NCI-H82 treated with DMSO at 0.1 percent for 48 hours (cell line): Measurements from ENCODE around the gene GLCE.

Experiments
- DNase-seq: peaks from one replicate; lab custom pipeline; 2025; ENCODE audit not compliant: unreplicated experiment; lab: John Stamatoyannopoulos, UW

The GLCE gene

DNA sequence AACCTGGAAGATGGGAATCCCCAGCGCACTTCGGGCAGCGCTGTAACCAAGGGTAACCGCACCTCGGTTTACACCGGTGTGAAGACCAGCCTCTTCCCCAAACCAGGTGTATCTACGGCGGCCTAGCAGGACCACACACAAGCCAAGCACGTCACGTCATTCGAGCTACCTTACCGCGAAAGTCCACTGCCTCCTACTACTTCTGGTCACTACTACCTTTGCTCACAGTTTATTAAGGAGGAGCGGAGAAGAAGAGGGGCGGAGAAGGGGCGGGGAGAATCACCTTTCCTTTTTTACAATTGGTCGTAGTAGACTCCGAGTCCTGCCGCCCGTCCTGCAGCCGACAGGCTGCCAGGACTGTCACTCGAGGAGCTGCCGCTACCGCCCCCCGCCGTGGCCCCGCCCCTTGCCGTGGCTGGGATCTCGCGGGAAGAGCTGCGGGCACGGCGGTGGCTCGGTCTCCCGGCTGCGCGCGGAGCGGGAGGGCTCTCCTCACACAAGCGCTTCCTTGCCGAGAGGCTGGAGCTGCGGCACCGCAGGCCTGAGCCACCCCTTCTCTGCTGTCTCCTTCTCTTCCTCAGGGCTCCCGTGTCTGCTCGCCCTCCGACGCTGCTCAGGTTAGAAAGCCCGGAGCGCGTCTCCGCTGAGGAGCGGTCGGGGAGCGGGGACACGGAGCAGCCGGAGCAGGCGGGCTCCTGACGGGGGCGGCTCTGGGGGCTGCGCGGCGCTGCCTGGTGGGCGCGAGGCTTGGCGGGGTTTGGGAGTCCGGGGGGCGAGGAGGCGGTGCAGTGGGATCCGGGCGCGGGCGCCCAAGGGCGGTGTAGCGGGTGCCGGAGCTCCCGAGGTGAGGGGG lies at the start of gene GLCE:
TSS of gene GLCE (plus strand) at position 495 of the 853 bp plus-strand sequence. CDS start 95,172 bp downstream, outside the sequence.
- DNase-seq: peak; percentile 92

DNA sequence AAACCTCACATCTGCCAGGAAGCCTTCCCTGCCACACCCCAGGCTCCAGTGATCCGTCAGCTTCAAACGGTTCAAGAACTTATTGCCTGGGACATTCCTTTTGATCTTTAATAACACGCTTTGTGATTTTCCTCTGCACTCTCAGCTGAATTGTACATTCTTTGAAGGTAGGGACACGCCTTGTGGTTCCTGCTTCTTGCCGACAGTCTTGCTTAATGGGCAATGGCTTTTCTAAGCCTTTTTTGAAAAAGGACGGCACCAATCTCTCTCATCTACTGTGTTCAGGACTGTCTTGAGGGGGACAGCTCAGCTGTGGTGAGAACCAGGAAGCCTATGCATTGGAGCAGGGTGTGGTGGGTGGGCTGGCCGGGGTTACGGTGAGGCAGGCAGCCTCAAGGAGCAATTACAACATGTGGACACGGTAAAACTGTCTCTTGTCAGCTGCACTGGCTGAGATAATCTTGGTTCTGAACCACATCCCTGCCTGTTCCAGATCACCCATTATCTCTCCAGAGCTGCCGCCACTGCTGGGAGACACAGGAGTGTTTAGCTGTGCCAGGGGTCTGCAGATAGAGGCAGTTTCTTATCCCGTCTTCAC lies 46.0 kb upstream of the GLCE start:
- DNase-seq: no peak

DNA sequence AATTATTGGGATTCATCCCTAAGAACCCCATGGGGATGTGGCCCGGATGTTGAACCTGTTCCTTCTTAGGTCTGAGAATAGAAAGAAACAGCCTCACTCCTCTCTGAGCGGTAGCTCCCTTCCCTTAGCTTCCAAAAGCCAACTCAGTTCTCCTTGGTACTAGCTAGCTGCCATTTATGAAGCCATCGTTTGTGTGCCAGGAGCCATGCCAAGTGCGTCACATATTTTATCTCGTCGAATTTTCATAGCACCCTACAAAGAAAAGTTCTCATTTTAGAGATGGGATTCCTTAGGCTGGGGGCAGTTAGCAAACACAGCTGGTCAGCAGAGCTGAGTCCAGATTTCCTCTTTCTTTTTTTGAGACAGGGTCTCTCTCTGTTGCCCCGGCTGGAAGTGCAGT lies 45.4 kb upstream of the GLCE start:
- DNase-seq: no peak

DNA sequence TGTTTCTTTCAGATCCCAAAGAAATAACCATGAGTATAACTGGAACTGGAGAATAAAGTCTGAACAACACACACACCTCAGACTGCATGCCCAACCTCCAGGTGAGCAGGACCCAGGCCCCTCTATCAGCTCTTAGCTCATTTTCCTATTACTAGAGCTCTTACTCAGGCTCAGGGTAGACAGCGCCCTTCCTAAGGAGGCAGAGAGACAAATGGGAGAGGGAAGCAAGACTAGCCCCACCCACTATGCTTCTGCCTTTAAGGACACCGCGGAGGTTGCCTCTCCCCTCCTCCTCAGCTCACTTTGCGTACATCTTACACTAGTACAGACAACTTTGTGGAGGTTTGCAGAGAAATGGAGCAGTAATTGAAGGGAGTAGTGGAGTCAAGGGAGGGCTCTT lies 44.0 kb upstream of the GLCE start:
- no peak for DNase-seq

DNA sequence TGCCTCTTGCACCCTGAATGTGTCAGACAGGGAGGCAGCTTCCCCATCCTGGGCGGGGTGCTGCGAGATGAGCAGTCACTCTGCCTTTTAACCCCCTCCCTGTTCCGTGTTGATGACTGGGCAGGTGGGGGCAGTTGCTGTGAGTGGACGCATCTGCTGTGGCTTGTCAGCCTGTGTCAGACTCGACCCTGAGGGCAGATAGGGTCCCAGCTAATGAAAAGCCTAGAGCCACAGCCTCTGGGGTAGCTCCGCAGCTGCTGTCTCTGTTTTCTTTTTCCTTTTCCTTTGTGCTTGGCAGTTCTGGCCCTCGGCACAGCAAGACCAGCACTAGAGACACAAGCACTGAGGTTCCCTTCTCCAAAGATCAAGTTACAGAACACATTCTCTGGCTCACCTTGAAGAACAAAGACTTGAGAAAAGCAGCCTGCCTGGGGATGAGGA lies 43.0 kb upstream of the GLCE start:
- no peak for DNase-seq

DNA sequence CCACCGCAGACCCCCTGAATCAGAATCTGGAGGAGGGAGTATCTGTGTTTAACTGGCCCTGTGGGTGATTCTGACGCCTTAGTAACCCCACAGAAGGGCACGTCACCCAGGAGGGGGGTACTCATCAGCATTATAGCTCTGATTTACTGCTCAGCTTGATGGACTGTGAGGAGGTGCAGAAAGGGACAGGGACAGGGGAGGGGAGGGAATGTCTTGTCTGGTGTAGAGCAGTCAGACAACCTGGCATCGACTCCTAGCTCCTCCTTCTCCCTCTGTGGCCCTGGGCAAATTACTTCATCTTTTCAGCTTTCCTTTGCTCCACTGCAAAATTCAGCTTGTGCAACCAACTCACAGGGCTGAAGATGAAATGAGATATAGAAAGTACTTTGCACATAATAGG lies 42.3 kb upstream of the GLCE start:
- no peak for DNase-seq

DNA sequence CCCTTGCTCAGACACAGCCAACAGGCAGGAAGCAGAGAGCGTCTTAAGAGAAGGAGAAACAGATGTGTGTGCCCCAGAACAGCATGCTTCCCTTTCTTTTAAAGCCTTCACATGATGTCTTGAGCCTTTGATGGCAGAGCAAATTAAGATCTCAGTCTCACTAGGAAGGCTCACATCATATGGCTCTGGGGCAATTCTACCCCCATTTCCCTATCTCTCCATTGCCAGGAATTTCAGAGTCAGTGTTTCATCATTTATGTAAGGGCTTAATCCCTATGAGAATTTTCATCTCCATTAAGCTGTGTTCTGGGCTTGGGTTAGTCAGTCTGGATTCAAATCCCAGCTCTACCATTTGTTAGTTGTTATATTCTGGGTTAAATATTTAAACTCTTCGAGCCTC lies 41.4 kb upstream of the GLCE start:
- DNase-seq: no peak

DNA sequence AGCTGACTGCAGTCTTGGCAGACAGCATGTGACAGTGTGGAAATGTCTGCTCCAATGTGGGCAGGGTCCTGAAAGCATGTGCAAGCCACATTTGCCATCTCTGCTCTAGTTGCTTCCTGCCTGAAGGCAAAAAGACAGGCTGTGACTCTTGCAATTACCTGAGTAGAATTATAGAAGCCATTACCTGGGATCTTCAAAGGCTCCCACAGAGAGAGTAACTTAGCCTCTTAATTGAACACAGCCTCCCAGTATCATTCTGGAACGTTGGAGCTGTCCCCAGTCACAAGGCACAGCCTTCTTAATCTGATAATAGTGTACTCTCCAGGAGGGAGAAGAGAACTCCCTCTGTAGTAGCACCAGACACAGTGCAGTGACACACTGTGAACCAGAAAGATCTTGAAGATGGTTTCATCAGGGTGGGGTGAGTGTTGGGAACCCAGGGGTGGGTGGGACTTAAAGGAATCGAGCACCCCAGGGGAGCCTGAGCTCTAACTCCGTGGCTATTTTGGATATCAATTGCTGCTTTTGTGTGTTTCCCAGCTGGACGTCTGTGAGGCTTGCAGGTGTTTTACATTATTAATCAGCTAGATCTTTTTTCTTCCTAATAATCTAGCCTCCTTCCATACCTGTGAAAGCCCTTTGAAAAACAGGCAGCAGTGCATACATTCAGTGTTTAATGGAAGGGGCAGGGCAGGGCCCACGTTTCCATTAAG lies 40.6 kb upstream of the GLCE start:
- DNase-seq: no peak

DNA sequence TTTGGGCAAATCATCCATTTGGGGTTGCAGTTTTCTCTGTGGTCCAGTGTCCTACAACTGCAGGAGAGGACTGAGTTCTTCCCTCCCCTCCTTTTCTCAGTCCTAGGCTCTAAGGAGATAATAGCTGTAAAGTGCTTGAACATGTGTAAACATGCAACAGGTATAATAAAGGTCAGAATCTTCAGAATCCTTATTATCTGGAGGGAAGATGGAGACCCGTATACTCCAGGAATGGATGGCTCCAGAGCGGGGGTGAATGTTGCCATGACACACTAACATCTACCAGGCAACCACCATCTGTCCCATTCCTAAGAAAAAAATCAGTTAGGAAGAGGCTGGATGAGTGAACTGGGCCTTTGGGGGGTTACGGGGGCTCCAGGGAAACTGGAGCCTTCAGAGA lies 39.7 kb upstream of the GLCE start:
- no peak for DNase-seq

DNA sequence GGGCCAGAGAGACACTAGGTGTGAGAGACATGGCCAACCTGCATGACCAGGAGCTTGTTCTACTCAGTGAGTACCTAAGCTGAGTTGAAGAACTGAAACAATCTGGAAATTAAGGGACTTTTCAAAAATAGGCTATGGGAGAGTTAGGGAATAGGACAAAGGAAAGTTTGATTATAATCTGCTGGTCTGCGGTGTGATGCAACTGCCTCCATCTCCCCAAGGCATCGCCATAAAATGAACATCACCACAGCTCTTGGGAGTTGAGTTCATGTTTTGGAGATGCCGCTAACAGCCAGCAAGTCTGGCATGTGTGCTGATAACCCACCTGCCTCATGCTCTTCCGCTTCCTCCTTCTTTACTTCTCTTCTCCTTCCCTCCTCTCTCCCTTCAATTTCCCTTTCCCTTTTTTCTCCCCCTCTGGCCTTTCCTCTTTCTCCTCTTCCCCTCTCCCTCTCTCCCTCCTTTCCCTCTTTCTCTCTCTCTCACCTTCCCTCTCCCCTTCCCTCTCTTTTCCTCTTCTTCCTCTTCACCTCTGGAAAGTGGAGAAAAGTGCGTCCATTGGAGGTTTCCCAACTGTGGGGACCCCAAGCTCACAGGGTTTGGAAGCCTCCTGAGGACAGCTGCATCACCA lies 39.1 kb upstream of the GLCE start:
- no peak for DNase-seq

DNA sequence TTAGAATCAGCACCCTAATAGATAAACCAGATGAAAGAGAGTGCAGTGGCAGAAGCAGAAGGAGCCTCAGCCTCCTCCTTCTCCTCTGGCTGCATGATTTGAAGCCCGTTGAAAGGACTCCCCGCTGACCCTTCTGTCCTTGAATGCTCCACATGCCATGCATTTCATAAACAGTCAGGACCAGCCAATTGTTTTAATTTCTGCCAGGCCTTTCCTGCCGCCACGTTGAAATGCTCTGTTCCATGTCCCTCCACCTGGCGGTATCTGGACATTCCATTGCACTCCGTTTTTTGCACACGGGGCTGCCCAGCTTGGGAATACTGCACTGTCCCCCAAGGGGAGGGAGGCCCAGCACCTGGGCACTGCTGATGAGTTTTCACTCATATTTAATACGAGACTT lies 35.2 kb upstream of the GLCE start:
- DNase-seq: no peak

DNA sequence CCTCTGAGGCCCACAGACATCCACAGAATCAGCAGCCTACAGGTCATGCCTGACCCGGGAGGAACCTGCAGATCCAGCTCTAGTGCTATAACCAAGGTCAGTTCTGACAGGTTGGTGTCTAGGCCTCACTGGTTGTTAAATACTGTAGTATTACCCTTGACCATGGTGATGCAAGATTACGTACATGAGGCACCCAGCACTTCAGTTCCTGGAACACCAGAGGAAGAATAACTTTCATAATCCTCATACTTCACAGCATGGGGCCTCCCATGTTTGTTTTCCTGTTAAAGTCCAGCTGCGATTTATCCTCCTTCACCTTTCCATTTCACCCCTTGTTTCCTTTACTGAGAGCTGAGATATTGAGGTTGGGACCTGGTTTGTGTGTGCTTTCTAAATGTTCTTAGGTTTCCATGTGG lies 34.4 kb upstream of the GLCE start:
- DNase-seq: no peak

DNA sequence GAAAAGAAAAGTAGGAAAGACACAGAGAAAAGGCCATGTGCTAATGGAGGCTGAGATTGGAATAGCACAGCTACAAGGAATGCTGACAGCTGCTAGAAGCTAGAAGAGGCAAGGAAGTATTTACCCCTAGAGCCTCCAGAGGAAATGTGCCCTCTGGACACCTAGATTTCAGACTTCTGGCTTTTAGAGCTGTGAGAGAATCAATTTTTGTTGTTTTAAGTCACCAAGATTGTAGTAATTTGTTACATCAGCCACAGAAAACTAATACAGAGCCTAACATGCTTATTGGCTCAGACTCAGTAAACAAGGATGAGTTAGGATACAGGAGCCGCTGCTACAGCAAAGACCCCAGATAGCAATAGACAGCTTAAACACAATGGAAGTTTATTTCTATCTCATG lies 33.1 kb upstream of the GLCE start:
- no peak for DNase-seq

DNA sequence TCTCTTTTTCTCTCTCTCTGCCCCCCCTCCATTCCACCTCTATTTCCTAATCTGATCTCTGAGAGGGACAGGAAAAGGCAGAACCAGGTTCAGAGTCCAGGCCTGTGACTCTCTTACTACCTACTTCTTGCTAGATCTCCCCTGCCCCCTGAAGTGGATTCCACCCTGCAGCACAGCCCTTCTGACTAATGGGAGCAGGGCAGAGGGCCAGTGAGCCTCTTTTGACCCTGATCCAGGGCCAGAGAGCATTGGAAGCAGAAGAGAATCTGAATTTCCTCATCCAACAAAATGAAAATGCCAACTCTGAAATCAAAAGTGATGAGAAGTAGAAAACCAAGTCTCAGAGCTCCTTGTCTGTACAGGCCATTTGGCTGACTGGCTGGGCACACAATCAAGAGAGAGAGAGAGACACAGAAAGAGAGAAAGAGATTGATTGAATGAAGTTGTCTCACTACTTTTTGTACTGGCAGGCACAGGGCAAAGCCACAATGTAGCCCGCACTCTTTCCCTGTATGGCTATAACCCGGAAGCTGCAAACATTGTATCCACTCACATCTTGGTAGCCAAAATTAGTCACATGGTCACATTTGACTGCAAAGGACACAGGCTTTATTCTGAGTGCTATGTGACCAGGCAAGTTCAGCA lies 31.6 kb upstream of the GLCE start:
- no peak for DNase-seq

DNA sequence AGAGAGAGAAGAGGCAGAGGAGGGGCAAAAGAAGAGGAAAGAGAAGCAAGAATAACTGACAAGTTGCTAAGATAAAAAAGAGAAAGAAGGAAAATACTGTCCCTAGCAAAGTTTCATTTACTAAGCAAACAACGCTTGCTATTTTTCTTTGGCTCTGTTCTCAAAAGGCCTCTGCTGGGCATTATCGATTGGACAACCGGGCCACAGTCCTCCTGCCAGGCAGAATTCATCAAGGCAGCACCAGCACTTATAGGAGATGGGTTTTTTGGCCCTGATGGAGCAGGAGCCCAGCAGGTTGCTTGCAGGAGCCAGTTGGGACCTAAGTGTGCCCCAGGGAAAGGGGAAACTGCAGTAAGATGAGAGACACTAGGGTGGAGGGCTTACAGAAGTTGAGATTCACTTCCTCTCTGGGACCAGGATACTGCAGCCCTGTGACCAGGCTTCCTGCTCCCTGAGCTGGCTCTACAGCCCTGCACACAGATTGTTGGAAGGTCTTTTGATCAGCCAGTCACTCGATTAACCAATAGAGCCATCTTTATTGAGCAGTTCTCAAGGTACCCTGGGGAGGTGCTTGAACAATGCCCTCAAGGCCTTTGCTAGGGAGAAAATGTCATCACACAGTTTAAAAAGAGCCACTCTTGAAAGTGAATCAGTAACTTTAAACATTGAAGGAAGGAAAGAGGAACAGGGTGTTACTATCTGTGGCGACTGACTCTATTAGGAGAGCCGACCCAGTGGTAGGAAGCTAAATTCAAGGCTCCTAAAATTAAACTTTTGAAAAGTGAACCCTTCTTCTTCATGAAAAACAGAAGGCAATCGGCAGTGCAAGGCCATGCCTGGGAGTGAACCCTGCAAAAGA lies 28.8 kb upstream of the GLCE start:
- DNase-seq: no peak

DNA sequence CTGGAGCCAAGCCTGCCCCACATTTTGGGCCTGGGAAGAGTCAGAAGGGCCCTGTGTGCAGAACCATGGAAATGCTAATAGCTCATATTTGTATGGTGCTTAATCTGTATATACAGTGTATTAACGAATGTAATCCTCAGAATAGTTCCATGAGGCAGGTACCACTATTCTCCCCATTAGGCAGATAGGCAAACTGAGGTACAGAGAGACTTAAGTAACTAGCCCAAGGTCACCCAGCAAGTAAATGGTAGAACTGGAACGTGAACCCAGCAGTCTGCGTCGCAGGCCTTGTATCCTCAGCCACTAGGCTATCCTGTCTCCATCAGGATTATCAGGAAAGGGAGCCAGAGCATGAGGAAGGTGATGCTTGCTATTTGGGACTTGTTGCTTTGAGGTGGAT lies 28.0 kb upstream of the GLCE start:
- no peak for DNase-seq

DNA sequence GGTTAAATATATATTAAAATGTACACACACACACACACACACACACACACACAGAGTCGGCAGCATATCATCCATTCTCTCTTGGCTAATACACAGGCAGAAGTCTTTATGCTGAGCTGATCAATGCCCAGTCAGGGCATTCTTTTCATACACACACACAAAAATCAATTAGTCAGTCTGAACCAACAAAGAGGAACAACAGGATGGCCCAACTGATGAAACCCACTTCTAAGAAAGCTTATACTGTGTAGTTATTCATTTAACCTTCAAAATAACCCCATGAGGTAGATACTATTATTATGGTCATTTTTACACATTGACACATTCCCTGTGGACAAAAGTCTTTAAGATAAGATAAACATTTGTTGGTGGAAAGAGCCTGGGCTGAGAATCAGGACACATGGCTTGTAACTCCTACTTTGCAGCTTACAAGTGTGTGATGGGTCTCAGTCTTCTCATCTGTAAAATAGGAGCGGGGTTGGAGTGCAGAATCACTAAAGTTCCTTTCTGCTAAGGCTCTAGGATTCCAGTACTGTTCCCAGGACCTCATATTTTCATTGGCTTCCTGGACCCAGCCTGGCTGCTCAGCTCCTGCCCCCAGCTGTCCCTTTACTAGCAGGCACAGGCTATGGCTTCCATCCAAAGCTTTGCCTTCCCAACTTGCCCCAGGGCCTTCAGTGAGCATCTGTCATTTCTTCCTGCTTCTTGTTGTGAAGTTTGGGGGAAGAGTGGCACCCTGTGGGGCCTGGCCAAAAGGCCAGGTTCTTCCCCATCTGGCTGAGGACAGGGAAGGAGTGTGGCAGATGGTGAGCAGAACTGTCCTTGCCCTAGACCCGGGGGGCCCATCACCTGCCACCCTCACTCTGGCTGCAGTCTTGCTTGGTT lies 27.2 kb upstream of the GLCE start:
- peak; percentile 30 for DNase-seq

DNA sequence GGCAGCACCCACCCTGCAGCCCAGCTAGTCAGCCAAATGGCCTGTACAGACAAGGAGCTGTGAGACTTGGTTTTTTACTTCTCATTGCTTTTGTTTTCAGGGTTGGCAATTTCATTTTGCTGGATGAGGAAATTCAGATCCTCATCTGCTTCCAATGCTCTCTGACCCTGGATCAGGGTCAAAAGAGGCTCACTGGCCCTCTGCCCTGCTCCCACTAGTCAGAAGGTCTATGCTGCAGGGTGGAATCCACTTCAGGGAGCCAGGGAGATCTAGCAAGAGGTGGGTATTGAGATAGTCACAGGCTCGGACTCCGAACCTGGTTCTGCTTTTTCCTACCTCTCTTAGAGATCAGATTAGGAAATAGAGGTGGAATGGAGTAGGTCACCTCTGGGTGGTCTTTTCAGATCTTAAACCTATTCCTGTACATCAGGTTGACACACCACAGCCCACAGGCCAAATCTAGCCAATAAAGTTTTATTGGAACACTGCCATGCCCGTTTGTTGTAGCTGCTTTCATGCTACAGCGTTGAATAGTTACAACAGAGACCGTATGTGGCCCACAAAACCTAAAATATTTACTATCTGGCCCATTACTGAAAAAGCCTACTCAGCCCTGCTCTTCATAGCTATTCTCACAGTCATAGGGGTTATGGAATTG lies 26.4 kb upstream of the GLCE start:
- DNase-seq: no peak

DNA sequence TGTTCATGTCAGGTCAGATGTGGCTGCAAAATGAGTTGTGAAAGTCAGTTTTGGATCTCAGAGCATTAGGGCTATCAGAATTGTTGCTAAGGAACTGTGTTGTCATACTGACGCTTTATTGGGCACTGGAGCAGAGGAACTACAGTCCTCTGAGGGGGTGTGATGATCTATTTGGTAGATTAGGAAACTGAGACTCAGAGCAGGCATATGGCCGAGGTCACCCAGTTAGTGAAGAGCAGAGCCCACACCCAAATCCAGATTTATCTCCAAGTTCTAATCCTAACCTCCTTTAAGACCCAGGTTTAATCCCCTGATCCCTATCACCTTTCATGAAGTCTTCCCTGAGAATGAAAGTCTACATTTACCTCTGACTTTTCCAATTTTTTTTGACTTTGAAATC lies 25.6 kb upstream of the GLCE start:
- peak; percentile 98 for DNase-seq
